ENCODE results near the gene MORN2.

- TF ChIP-seq CTCF (IDR thresholded peaks at IDR 0.05) = no peak
- TF ChIP-seq POLR2A (IDR thresholded peaks at IDR 0.05) = no peak
- no peak for TF ChIP-seq EP300 (IDR thresholded peaks at IDR 0.05; ENCODE audit: low read depth)
These were observed 11.6 kb downstream of the MORN2 start for GRCh38 chr2:38887347-38887746.

All from transverse colon (tissue), 3 donors.